Osteocyte (in vitro differentiated cells): ENCODE results near the gene ERICH4. TPM values are rescaled to one million over a fixed set of nuclear protein-coding genes. Genes with fewer than 3 reads are reported as not detected.

ENCODE experiments used
- DNase-seq: peaks from one replicate; pipeline ENCODE4 v3.0.0; 2021; ENCODE audit warnings: mixed read lengths; ENCODE audit not compliant: unreplicated experiment; ENCODE audit errors: extremely low spot score
- H3K27ac Mint-ChIP-seq: one replicate; pipeline ENCODE4 v1.8.0; 2021; ENCODE audit warnings: mild to moderate bottlenecking, mixed read lengths; ENCODE audit not compliant: unreplicated experiment
- H3K27me3 Mint-ChIP-seq: one replicate; pipeline ENCODE4 v1.8.0; 2021; ENCODE audit warnings: mixed read lengths; ENCODE audit not compliant: unreplicated experiment
- H3K36me3 Mint-ChIP-seq: one replicate; pipeline ENCODE4 v1.8.0; 2021; ENCODE audit warnings: mixed read lengths; ENCODE audit not compliant: unreplicated experiment
- H3K4me1 Mint-ChIP-seq: one replicate; pipeline ENCODE4 v1.8.0; 2021; ENCODE audit warnings: mixed read lengths; ENCODE audit not compliant: unreplicated experiment
- H3K4me3 Mint-ChIP-seq: one replicate; pipeline ENCODE4 v1.8.0; 2021; ENCODE audit warnings: mild to moderate bottlenecking, moderate library complexity, mixed read lengths; ENCODE audit not compliant: unreplicated experiment
- H3K9me3 Mint-ChIP-seq: one replicate; pipeline ENCODE4 v1.8.0; 2021; ENCODE audit warnings: mixed read lengths; ENCODE audit not compliant: unreplicated experiment
- CTCF ChIP-seq: fragments of 200-600 bp; sonication (generic); IDR thresholded peaks from 2 replicates; pipeline ENCODE4 v1.5.0; 2021; ENCODE audit warnings: antibody characterized with exemption, mild to moderate bottlenecking, moderate library complexity
- total RNA-seq: library from RNA; stranded (reverse); gene quantifications from 2 replicates; pipeline ENCODE4 v1.2.1, GENCODE V29; 2021

ERICH4 gene
- total RNA-seq, 1 donor from 2014 or later: not detected

GRCh38 chr19:41409288-41409687 is 33.7 kb upstream of the ERICH4 start:
- no peak for TF ChIP-seq CTCF
- H3K9me3 Mint-ChIP-seq: no peaks in the 10 kb centered on the region
- no peak for DNase-seq
- H3K4me3 Mint-ChIP-seq: no peak overlapping the region
- H3K4me1 Mint-ChIP-seq: peaks cover 5% of the 10 kb centered on the region
- H3K27ac Mint-ChIP-seq: no peak overlapping the region
- peaks cover 5% of the 10 kb centered on the region for H3K36me3 Mint-ChIP-seq
- no peaks in the 10 kb centered on the region for H3K27me3 Mint-ChIP-seq

- H3K4me3 Mint-ChIP-seq: no peak overlapping the region
- peaks cover 5% of the 10 kb centered on the region for H3K4me1 Mint-ChIP-seq
- TF ChIP-seq CTCF: no peak
- H3K9me3 Mint-ChIP-seq: no peaks in the 10 kb centered on the region
- no peak for DNase-seq
- H3K36me3 Mint-ChIP-seq: peaks cover 7% of the 10 kb centered on the region
- no peaks in the 10 kb centered on the region for H3K27me3 Mint-ChIP-seq
- H3K27ac Mint-ChIP-seq: no peak overlapping the region
Observed at GRCh38 chr19:41410336-41411054, 32.5 kb upstream of the ERICH4 start.

- Mint-ChIP-seq H3K4me1 (peaks cover 5% of the 10 kb centered on the region), H3K36me3 (peaks cover 7% of the 10 kb centered on the region)
Observed at GRCh38 chr19:41411100-41411967, 31.6 kb upstream of the ERICH4 start.

GRCh38 chr19:41411968-41412265 is 31.0 kb upstream of the ERICH4 start:
- no peak overlapping the region for H3K27ac Mint-ChIP-seq
- peaks cover 5% of the 10 kb centered on the region for H3K4me1 Mint-ChIP-seq
- H3K9me3 Mint-ChIP-seq: no peaks in the 10 kb centered on the region
- peaks cover 7% of the 10 kb centered on the region for H3K36me3 Mint-ChIP-seq
- no peak overlapping the region for H3K4me3 Mint-ChIP-seq
- no peaks in the 10 kb centered on the region for H3K27me3 Mint-ChIP-seq
- DNase-seq: no peak
- no peak for TF ChIP-seq CTCF

More at GRCh38 chr19:41411100-41411967, 31.6 kb upstream of the ERICH4 start:
- DNase-seq: no peak
- Mint-ChIP-seq H3K9me3 (no peaks in the 10 kb centered on the region), H3K4me3 (no peak overlapping the region), H3K27me3 (no peaks in the 10 kb centered on the region), H3K27ac (no peak overlapping the region)
- TF ChIP-seq CTCF: no peak

GRCh38 chr19:41412953-41413352 is 30.0 kb upstream of the ERICH4 start:
- H3K9me3 Mint-ChIP-seq: no peaks in the 10 kb centered on the region
- no peaks in the 10 kb centered on the region for H3K27me3 Mint-ChIP-seq
- no peak overlapping the region for H3K4me3 Mint-ChIP-seq
- H3K27ac Mint-ChIP-seq: no peak overlapping the region
- no peak for TF ChIP-seq CTCF
- H3K36me3 Mint-ChIP-seq: peaks cover 9% of the 10 kb centered on the region
- peaks cover 5% of the 10 kb centered on the region for H3K4me1 Mint-ChIP-seq
- DNase-seq: no peak
